ENCODE data around the gene BRD2. TPM values are rescaled to one million over a fixed set of nuclear protein-coding genes. Genes with fewer than 3 reads are reported as not detected.
"Not testable (repeated sequence)": the region's sequence is repeated elsewhere in the genome, so short reads cannot be mapped to it uniquely, and the experiment has no call there.

The BRD2 gene
- total RNA-seq = 99.3 TPM

- ATAC-seq = peak; percentile 72
Measured at GRCh38 chr6:32968093-32968866, at the start of gene BRD2. Gene BRD2 (plus strand): TSS chr6:32968594. CDS start chr6:32972899, 4,305 bp downstream.

- ATAC-seq = no peak
Measured at GRCh38 chr6:32920715-32921114, 47.7 kb upstream of the BRD2 start.

- ATAC-seq = no peak
Measured at GRCh38 chr6:32922083-32922482, 46.3 kb upstream of the BRD2 start.

- ATAC-seq = no peak
Measured at GRCh38 chr6:32931211-32931610, 37.2 kb upstream of the BRD2 start.

GRCh38 chr6:32932132-32932868 lies 36.1 kb upstream of the BRD2 start:
- no peak for ATAC-seq

GRCh38 chr6:32933661-32934085 lies 34.7 kb upstream of the BRD2 start:
- ATAC-seq = peak; percentile 70

GRCh38 chr6:32935551-32936238 lies 32.7 kb upstream of the BRD2 start:
- no peak for ATAC-seq

- ATAC-seq = no peak
Measured at GRCh38 chr6:32936239-32937152, 31.9 kb upstream of the BRD2 start.

- ATAC-seq = no peak
Measured at GRCh38 chr6:32937230-32937633, 31.2 kb upstream of the BRD2 start.

GRCh38 chr6:32938494-32938893 lies 29.9 kb upstream of the BRD2 start:
- no peak for ATAC-seq

- peak; percentile 90 for ATAC-seq
Measured at GRCh38 chr6:32940656-32941213, 27.7 kb upstream of the BRD2 start, which contains the start of gene HLA-DMB. Gene HLA-DMB (minus strand): TSS chr6:32941028. CDS start chr6:32940807, 221 bp downstream.

GRCh38 chr6:32941214-32941768 lies 27.1 kb upstream of the BRD2 start:
- ATAC-seq = peak; percentile 58

GRCh38 chr6:32942555-32943123 lies 25.8 kb upstream of the BRD2 start:
- not testable (repeated sequence) for ATAC-seq

GRCh38 chr6:32943864-32944649 lies 24.3 kb upstream of the BRD2 start:
- ATAC-seq = peak; percentile 25

- ATAC-seq = peak; percentile 34
Measured at GRCh38 chr6:32945108-32945760, 23.2 kb upstream of the BRD2 start.

GRCh38 chr6:32945953-32946352 lies 22.4 kb upstream of the BRD2 start:
- ATAC-seq = no peak

- ATAC-seq = no peak
Measured at GRCh38 chr6:32946893-32947292, 21.5 kb upstream of the BRD2 start.

GRCh38 chr6:32947552-32948465 lies 20.6 kb upstream of the BRD2 start:
- peak; percentile 20 for ATAC-seq

All from esophagus mucosa (tissue), 1 donor.